Measurements from ENCODE around the gene C19orf38.

Gene C19orf38

DNA sequence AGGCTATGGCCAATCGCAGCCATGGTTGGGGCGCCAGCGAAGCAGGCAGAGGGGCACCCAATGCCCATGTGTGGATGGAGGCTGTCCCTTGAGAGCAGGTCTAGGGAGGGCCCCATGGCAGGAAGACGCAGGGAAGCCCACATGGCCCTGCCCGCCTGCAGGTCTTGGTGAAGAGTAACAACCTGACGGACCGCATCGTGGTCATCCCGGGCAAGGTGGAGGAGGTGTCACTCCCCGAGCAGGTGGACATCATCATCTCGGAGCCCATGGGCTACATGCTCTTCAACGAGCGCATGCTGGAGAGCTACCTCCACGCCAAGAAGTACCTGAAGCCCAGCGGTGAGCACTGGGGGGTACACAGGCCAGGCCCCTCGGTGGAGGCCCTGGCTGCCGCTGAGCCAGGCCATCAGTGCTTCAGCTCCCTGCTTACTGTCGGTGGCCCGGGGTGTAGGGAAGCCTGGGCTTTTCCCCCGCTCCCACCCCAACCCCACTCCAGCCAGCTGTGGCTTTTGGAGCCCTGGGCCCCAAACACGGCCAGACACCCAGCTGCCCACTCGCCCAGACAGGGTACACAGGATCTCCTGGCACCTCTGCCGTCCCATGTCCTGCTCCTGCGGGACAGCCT, 65.6 kb downstream of the C19orf38 start:
- DNase-seq, result no peak

- DNase-seq, result no peak
These were observed 67.2 kb downstream of the C19orf38 start for GRCh38 chr19:10915130-10916091.

GRCh38 chr19:10916602-10917001, 68.4 kb downstream of the C19orf38 start:
- no peak for DNase-seq

- no peak for DNase-seq
These were observed 70.1 kb downstream of the C19orf38 start for GRCh38 chr19:10918359-10918758.

Measured in NCI-H1694 (cell line).